ENCODE measurements around the gene EMC1.
"Not testable (repeated sequence)": the region's sequence is repeated elsewhere in the genome, so short reads cannot be mapped to it uniquely, and the experiment has no call there.

EMC1 gene

DNA sequence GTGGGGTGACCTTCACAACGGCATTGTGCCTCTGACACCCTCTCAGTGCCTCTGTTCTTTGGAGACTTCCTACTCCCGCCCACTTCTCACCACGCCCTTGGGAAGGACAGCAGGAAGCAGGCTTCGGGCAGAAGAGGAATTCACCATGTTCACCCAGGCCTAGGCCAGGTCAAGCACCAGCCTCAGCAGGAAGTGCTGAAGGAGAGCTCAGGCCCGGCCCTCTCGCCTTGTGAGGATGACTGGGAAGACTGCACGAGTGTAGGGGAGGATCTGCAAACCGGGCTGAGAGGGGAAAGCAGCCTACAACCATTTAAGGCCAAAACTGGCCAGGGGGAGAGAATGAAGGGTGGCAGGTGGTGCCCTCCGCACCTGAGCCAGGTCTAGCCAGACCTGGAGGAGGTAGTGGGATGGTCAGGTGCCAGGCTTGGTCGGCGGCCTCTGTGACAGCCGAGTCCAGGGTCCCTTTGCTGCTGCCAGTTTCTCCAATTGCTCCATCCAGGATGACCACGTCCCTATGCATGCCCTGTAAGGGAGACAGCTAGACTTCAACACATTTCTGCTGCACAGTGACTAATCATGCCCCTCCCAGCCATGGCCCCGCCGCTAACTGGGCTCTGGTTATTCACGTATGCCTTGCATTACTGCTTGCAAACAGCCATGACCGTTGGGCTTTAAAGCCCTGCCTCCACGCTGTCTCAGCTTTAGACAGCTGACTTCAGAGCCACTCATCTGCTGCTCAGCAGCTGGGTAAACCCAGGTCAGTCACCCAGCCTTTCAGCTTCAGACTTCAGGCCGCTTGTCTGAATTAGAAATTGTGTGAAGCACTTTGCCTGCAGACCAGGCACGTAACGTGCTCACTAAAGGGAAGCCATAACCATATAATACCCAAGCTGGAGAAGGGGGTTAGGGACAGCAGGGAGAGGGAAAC lies 9.2 kb upstream of the EMC1 start:
- DNase-seq, result no peak

DNA sequence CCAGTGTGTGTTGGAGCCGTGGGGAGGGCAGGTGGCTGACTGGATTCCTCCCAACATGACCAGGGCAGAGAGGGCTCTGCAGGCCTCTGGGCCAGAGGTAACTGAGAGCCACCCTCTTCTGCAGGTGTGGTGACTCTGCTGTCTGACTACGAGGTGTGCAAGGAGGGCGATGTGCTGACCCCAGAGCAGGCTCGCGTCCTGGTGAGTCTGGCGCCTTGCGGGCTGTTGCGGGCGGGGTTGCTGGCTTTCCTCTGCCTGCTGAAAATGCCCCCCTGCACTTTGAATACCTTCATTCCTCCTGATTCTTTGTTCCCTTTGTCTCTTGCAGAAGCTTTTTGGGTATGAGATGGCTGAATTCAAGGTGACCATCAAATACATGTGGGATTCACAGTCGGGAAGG lies 7.0 kb upstream of the EMC1 start:
- no peak for DNase-seq

DNA sequence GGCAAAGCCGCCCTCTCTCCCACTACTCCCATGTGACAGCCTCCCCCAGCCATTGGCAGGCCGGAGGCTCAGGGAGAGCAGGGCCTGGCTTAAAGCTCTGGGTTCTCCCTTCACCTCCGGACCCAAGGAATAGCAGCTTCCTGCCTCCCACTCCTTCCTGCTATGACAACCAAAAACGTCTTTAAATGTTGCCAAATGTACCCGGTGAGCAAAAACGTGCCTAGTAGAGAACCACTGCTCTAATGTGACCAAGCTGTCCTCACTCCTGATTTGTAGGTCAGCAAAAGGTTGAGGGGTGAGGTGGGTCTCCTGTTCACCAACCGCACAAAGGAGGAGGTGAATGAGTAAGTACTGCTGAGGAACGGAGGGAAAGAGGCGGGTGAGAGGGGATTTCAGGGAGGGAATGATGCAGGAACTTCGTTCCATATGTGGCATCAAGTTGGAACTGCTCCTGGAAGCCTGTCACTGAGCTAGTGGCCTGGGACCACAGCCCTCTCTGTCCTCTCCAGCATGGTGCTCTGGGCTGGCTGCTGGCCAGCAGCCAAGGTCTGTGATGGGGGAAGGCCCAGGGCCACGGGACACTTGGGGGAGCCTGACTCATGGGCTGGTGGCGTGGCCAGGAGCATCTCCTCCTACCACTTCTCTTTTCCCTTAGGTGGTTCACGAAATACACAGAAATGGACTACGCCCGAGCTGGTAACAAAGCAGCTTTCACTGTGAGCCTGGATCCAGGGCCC lies 6.0 kb upstream of the EMC1 start:
- no peak for DNase-seq

DNA sequence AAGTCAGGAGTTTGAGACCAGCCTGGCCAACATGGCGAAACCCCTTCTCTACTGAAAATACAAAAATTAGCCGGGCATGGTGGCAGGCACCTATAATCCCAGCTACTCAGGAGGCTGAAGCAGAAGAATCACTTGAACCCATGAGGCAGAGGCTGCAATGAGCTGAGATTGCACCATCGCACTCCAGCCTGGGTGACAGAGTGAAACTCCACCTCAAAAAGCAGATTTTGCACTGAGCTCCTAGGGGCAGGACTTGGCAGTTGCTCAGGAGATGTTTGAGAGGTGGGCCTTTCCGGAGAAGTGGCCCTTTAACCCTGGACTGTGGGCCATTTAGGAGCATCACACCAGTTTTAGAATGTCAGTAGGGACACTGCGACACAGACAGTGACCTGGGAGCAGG lies 5.0 kb upstream of the EMC1 start:
- DNase-seq, result not testable (repeated sequence)

DNA sequence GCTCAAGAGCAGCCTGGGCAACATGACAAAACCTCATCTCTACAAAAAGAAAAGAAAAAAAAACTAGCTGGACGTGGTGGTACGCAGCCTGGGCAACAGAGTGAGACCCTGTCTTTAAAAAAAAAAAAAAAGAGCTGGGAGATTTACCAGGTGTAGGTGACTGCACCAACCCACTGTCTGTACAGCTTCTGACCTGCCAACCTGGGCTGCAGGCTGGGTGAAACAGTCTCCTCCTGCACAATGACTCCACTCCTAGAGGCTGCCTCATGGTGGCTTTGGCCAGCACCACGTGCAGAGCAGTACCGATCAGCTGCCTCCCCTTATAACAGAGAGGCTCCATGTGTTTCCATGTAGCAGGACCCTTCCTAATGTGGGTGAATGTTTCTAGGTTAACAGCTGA lies 4.0 kb upstream of the EMC1 start:
- no peak for DNase-seq

DNA sequence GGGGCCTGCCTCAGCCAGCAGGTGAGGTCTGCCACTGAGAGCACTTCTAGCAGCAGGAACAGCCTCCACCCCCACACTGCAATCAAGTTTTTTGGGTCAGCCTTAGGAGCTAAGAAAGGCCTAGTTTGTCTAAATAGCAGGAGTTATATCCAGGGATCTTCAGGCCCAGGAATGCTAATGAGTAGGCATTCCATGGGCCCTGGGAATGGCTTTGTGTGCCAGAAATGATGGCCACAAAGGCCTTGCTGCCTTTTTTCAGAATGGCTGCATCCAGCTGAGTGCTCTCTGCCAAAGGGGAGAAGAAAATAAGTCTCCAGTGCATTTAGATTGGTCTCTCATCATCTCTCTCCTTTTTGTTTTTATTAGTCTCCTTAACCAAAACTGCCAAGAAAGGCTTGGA lies 3.1 kb upstream of the EMC1 start:
- no peak for DNase-seq

DNA sequence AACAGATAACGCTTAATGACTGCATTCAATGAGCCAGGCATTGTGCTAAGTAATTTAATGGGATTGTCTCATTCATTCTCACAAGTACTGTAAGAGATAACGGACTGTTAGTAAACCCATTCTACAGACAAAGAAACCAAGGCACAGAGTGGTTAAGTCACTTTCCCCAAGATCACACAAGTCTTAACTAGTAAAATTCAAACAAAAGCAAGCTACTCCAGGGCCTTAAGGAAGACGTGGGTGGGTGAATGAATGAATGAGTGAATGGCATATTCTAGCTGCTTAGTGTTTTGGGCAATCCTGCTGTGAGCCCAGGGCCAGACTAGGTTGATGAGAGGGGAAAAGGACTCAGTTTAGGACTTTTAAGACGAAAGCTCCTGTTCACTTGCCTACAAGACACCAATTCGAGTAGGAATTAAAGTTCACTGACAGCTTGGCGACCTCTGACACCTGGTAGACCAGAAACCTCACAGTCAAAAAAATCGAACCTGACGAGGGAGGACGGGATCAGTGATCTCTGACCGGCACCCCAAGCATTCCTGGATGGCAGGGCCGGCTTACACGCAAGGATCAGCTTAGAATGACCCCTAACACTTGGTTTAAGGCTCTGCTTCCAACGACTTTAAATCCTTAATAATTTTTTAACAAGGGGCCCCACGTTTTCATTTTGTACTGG lies 557 bp downstream of the EMC1 start:
- no peak for DNase-seq

DNA sequence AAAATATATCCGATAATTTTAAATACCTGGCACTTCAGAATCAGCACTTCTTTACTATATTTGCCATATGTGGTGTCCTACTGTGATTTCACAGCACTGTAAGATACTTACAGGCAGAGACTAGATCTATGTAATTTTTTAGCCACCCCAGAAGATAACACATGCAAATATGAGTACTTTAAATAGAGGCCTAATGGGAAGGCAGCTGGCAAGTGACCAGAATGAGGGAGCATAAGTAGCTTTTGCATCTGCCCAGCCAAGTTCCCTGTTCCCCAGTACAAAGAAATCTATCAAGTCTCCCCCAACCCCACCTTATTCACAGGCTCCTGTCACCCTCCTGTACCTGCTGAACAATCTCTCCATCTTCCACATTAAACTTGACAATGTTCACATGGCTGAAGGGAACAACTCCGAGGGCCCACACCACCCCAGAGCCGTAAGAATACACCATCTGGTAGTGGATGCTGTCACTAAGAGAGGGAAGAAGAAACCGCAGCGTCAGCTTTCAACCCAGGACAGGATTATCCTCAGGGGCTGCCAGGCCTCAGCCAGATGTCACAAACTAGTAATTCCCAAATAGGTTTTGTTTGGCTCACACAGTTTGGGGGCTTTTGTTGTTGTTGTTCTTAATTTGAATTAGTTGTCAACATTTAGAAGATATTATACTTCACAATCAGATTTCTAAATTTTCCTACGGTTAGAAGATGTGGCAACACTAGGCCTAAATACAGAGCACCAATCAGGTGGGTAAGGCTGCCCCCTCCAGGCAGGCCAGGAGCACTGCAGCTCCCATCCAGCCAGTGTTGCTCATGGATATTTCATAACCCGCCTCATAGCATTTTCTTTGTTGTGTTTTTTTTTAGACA lies 10.4 kb downstream of the EMC1 start:
- DNase-seq, result peak; percentile 72

DNA sequence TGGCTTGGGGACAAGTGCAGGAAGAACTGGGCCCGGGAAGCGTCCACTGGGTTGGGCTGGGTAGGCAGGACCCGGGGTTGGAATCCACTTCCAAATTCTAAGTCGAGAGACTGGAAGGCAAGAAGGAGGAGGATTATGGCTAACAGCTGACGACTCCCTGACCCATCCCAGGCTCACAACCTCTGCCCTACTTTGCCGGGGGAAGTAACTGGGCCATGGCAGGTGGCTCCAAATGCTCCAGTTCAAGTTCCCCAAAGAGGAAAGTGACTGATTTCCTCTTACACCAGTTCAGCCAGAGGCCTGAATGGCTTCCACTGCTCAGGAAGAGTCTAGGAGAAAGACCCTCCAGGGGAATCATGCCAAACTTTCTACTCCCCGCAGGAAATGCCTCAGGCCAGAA lies 11.4 kb downstream of the EMC1 start:
- DNase-seq, result no peak

DNA sequence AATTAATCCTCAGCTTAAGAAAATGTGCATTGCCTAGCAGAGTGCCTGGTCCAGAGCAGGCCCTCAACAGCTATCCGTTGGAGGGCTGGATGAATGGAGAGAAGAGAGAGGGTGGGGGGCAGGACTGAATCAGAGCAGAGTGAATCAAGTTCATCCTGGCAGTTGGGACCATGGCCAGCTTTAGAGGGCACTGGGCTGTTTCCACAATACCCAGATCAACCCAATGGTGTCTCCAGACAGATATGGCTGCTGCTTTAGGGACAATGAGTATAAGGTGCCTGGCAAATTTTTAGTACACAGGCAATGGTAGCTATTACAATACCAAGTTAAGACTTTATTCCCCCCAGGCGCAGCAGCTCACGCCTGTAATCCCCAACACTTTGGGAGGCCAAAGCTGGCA lies 17.1 kb downstream of the EMC1 start:
- no peak for DNase-seq

DNA sequence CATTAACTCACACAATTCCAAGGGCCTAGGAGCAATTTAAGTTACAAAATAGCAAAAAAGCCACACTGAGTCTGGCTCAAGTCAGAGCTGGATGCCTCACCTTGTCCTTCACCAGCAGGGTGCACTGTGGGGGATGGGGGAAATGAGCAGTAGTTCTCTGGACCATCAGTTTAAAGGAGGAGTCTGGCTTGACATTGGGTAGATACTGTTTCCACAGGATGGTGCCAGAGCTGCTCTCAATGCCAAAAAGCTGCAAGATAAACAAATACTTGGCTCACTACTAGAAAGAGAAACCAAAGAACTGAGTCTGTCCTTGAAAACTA lies 18.8 kb downstream of the EMC1 start:
- DNase-seq, result no peak

DNA sequence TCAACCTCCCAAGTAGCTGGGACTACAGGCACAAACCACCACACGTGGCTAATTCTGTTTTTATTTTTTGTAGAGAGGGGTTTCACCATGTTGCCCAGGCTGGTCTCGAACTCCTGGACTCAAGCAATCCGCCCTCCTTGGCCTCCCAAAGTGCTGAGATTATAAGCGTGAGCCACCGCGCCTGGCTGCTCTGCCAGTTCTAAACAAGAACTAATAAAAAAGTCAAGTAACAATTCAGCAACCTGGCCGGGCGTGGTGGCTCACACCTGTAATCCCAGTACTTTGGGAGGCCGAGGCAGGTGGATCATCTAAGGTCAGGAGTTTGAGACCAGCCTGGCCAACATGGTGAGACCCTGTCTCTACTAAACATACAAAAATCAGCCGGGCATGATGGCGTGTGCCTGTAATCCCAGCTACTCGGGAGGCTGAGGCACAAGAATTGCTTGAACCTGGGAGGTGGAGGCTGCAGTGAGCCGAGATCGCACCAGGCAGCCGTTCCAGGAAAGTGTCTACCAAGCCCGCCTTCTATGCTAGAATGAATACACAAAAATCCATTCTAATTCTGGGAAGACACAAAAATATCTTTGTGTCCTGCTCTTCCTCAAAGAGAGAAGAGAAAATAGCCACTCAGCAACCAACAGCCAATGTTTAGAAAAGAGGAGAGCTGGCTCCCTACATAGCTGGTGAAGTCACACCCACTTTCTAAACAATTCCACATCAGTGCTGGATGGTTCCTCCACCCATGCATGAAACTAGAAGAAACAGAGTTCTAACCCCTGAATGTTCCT lies 19.4 kb downstream of the EMC1 start:
- not testable (repeated sequence) for DNase-seq

DNA sequence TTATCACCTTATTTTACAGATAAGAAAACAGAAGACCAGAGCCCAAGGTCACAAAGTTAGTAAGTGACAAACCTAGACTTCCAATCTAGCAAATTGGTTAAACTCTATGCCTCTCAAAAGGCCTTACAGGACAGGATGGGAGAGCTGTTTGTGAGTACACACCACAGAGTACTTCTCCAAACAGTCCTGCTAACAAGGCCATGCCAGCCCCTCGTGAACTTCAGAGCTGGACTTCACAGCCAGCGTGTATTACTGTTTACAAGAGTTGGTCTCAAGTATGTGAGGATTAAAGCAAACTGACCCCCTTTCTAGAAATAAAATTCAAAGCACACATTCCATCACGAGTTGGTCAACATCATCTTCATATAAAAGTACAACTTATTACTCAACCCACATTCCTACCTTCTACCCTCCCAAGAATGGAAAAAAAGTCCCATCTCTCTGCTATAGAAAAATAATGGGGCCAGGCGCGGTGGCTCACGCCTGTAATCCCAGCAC lies 21.4 kb downstream of the EMC1 start:
- DNase-seq, result no peak

DNA sequence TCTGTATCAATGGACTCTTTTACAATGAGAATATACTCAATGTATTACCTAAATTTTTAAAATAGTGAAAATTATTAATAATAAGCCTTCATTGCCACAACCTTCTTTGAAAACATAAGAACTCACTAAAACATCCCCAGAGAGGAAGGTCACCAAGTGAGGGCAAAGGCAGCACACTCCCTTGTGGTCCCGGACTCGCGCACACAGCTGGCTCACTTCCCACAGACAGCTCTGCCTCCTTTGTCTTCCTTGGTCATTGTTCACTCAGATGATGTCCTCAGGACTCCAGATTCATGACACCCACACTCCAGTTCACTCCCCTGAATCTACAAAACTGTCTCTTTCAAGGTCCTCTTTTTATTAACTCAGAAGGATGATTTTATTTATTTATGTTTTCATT lies 22.1 kb downstream of the EMC1 start:
- no peak for DNase-seq

DNA sequence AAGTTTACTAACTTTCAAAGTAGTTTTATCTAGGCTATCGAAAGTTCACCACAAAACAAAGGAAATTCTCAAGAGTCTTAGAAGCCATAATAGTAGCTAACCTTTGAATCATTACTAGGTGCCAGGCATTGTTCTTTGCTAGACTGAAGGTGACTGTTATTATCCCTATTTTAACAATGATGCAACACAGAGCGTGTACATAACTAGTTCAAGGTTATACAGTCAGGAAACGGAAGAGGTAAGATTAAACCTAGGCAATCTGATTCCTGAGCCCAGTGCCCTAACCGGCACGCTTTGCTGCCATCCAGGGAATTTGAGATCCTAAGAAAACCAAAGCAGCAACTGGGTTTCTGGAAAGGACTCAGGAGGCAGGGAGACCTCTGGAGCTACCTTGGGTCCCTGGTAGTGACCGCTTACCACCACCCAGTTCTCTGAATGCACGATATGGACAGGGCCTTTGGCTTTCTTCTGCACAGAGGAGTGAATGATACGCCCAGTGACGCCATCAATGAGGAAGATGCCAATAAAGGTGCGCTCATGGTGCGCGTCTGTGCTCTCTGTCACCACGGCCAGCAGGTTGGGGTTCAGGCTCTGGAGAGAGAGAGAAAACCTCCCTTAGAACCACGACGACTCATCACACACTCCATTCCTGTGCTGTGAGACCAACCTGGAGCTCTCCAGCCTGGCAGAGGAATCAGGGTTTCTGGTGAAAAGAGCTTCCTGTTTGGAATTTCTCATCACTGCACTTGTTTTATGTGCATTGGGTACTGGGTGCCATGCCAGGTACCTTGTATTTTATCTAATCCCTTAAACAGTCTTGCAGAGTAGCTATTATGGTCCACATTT lies 28.1 kb downstream of the EMC1 start:
- DNase-seq, result no peak

DNA sequence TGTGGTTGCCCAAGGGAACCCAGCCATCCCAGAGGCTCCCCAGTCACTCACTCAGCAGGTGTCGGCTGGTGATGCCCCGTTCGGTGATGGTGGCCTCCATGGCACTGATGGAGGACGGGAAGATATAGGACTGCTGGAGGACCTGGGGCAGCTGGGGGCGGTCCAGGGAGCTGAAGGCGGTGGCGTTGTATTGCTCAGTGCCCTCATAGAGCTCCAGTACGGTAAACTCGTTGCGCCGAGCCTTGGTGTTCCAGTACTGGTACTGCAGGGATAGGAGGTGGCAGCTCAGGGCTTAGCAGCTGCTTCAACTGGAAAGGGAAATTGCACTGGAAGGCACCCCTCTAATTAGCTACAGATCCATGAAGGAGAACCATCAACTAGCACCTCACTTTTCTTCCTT lies 28.8 kb downstream of the EMC1 start:
- no peak for DNase-seq

DNA sequence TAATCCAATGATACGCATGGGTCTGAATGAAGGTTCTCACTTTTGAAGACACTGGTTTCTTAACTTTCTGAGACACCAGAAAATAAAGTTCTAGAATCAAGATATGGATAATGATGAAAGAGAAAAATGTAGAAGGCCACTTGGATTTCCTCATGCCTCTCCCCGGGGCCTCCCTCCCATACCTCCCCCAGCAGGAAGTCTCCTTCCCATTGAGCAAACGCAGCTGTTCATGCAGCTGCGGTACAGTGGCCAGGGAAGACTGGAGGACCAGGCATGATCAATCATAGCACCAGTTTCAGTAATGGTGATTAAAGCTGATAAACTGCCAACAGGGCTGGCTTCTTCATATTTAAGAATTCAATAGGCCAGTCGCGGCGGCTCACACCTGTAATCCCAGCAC lies 30.3 kb downstream of the EMC1 start:
- no peak for DNase-seq

DNA sequence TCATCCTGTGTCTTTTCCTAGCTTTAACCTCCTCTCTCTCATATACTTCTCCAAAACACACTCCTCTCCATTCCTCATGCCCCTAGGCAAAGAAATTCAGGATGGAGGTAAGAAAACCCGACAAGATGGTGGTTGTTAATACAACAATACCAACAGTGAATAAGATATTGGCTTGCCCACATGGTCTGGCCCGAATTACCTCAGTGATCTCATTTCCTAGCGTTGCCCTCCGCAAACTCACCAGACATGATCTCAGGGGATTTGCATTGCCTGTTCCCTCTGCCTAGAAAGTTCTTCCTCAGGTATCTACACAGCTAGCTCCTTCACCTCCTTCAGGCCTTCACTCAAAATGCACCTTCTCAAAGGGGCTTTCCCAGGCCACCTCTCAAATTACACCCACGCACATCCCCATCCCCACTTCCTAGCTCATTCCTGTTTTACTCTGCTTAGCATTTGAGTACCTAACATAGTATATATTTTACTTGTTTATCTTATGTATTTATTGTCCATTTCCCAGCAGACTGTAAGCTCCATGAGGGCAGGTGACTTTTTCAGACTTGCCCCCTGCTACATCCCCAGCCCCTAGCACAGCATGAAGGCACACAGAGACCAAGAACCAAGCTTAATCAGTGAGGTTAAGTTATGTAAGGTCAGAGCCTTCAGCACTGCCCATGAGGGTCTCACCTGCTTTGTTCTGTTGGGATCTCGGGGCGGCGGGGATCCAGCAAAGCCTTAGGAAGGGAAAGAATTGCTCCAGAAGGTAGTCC lies 31.1 kb downstream of the EMC1 start:
- no peak for DNase-seq

DNA sequence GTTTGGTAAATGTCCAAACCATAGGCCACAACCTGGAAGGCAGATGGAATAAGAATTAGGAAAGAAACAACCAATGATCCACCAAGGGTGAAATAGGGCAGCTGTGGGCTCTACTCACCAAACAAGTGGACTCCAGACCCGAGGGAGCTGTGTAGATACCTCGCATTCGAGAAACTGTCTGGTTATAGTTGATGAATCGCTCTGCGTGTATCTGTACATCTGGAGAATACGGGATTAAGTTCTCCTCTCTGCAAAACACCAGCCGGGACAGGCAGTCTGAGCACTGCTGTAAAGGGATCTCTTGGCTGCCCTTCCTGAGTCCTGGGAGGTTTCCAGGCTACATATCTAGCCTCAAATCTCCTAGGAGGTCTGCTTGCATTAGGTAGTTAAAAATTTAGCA lies 31.9 kb downstream of the EMC1 start:
- no peak for DNase-seq

DNA sequence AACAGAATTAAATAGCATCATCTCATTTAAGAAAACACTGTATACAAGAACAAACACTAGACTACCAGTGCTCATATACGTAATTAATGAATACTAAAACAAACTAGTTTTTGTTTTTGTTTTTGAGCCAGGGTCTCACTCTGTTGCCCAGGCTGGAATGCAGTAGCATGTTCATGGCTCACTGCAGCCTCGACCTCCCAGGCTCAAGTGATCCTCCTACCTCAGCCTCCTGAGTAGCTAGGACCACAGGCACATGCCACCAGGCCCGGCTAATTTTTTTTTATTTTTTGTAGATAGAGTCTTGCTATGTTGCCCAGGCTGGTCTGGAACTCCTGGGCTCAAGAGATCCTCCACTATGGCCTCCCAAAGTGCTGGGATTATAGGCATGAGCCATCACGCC lies 34.7 kb downstream of the EMC1 start:
- not testable (repeated sequence) for DNase-seq
